Thyroid gland (tissue), 4 donors: ENCODE measurements around the gene REM2. TPM values are rescaled to one million over a fixed set of nuclear protein-coding genes. Genes with fewer than 3 reads are reported as not detected.

Experiments
- DNase-seq, 2 donors: peaks; one replicate each; pipeline ENCODE4 v3.0.0-alpha.2; 2019
- H3K27ac ChIP-seq, 3 donors: fragments of 200-600 bp; sonication (generic); 1 replicate in 2 of 3; 2 replicates in 1 of 3; pipeline ENCODE4 v1.5.1; 2016 to 2019; ENCODE audit warnings: mild to moderate bottlenecking in 1 of 3, moderate library complexity in 1 of 3
- H3K27me3 ChIP-seq: fragments of 200-600 bp; sonication (generic); one replicate; pipeline ENCODE4 v1.5.1; 2019
- H3K36me3 ChIP-seq, 2 donors: fragments of 200-600 bp; sonication (generic); one replicate each; pipeline ENCODE4 v1.5.1; 2016 to 2019
- H3K4me1 ChIP-seq, 2 donors: fragments of 200-600 bp; sonication (generic); one replicate each; pipeline ENCODE4 v1.5.1; 2017 to 2019
- H3K4me3 ChIP-seq, 3 donors: fragments of 200-600 bp; sonication (generic); replicated peaks in 1 of 3; 1 replicate in 2 of 3; 2 replicates in 1 of 3; pipeline ENCODE4 v1.5.1; 2016; ENCODE audit warnings: mild to moderate bottlenecking in 1 of 3
- H3K9me3 ChIP-seq: fragments of 200-600 bp; sonication (generic); one replicate; pipeline ENCODE4 v1.5.1; 2017
- POLR2A ChIP-seq, 2 donors: fragments of 450-650 bp; IDR thresholded peaks; one replicate each; pipeline ENCODE4 v1.6.1; 2017; ENCODE audit warnings: antibody characterized with exemption in 2 of 2, mild to moderate bottlenecking in 2 of 2, moderate library complexity in 1 of 2
- WGBS, 2 donors: methylation state at CpG; one replicate each; pipeline ENCODE4 v1.1.5; 2017; 5-methylcytosine and 5-hydroxymethylcytosine counted together
- intact Hi-C: fragments of 100-400 bp; cut with DNase I; formaldehyde crosslinking; loops from one replicate; pipeline ENCODE4 v1.15.1; 2023
- total RNA-seq, 4 donors: library from RNA; depleted of rRNA; stranded (reverse); fragments of >200 nt; gene quantifications; one replicate each; pipeline ENCODE4 v1.2.3, GENCODE V29; 2016
- TF ChIP-seq, protein P1 (sequence below), 6 experiments: fragments of 200-600 bp in 3 of 6; fragments of 450-650 bp in 3 of 6; sonication (generic) in 3 of 6; IDR thresholded peaks; one replicate each; pipeline ENCODE4 v1.5.1; 2016 to 2019; ENCODE audit warnings: antibody characterized with exemption in 6 of 6, mild to moderate bottlenecking in 2 of 6, inconsistent platforms in 1 of 6, moderate library complexity in 1 of 6

The REM2 gene
- total RNA-seq, 4 donors from 2014 or later: 0.54 to 1.2 (median 0.89) TPM; not detected in 1

DNA sequence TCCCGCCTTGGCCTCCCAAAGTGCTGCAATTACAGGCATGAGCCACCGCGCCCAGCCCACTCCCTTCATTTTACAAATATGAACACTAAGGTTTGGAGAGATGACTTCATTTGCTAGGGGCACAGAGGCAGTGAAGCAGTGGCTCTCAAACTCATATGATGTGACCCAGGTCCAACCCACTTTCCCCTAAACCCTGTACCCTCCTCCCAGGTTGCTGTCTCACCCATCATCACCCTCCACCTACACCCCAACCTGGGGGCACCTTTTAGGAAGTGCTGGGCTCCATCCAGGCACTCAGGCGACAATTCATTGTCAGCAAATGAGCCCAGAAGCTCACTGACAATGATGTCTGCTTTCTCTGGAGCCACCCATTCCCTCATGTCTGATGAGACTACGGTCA, 40.7 kb downstream of the REM2 start:
- H3K4me3 ChIP-seq: no peak overlapping the region
- DNase-seq: no peak
- no peaks in the 10 kb centered on the region for H3K27me3 ChIP-seq
- intact Hi-C loops: no loop called here
- TF ChIP-seq, protein P1, sequence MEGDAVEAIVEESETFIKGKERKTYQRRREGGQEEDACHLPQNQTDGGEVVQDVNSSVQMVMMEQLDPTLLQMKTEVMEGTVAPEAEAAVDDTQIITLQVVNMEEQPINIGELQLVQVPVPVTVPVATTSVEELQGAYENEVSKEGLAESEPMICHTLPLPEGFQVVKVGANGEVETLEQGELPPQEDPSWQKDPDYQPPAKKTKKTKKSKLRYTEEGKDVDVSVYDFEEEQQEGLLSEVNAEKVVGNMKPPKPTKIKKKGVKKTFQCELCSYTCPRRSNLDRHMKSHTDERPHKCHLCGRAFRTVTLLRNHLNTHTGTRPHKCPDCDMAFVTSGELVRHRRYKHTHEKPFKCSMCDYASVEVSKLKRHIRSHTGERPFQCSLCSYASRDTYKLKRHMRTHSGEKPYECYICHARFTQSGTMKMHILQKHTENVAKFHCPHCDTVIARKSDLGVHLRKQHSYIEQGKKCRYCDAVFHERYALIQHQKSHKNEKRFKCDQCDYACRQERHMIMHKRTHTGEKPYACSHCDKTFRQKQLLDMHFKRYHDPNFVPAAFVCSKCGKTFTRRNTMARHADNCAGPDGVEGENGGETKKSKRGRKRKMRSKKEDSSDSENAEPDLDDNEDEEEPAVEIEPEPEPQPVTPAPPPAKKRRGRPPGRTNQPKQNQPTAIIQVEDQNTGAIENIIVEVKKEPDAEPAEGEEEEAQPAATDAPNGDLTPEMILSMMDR (IDR thresholded peaks at IDR 0.05): no peak
- no peak for TF ChIP-seq POLR2A (IDR thresholded peaks at IDR 0.05)
- peaks cover 10 to 17% of the 10 kb centered on the region in 2 donors for H3K4me1 ChIP-seq
- peaks cover 39 to 53% of the 10 kb centered on the region in 2 donors for H3K36me3 ChIP-seq
- 98 to 99% methylated on average over 5 of the region's 5 CpGs for WGBS, 2 donors
- H3K27ac ChIP-seq: no peak overlapping the region
- H3K9me3 ChIP-seq: no peaks in the 10 kb centered on the region

DNA sequence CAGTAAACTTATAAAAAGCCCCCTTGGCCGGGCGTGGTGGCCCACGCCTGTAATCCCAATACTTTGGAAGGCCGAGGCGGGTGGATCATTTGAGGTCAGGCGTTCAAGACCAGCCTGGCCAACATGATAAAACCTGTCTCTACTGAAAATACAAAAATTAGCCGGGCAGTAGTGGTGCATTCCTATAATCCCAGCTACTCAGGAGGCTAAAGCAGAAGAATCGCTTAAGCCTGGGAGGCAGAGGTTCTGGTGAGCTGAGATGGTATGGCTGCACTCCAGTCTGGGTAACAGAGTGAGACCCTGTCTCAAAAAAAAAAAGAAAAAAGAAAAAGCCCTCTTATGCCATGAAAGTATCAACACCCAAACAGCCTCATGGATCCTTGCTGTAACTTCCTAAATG, 42.5 kb downstream of the REM2 start:
- Histone ChIP-seq H3K9me3 (no peaks in the 10 kb centered on the region), H3K4me1 (peaks cover 6 to 10% of the 10 kb centered on the region in 2 donors), H3K36me3 (peaks cover 36 to 53% of the 10 kb centered on the region in 2 donors), H3K27me3 (no peaks in the 10 kb centered on the region), H3K4me3 (no peak overlapping the region), H3K27ac (no peak overlapping the region)
- TF ChIP-seq, protein P1 (IDR thresholded peaks at IDR 0.05): no peak
- no peak for TF ChIP-seq POLR2A (IDR thresholded peaks at IDR 0.05)
- WGBS, 2 donors: 96 to 99% methylated on average over 8 of the region's 8 CpGs
- intact Hi-C loops: no loop called here
- no peak for DNase-seq

GRCh38 chr14:22926316-22926715, 43.3 kb downstream of the REM2 start:
- no peak for DNase-seq
- Histone ChIP-seq H3K4me1 (peaks cover 6 to 10% of the 10 kb centered on the region in 2 donors), H3K27me3 (no peaks in the 10 kb centered on the region), H3K4me3 (no peak overlapping the region), H3K36me3 (peaks cover 29 to 45% of the 10 kb centered on the region in 2 donors), H3K9me3 (no peaks in the 10 kb centered on the region), H3K27ac (no peak overlapping the region)
- no peak for TF ChIP-seq POLR2A (IDR thresholded peaks at IDR 0.05)
- TF ChIP-seq, protein P1 (IDR thresholded peaks at IDR 0.05): no peak
- intact Hi-C loops: no loop called here
- 91 to 93% methylated on average over 4 of the region's 4 CpGs for WGBS, 2 donors

- peak overlapping the region; percentile 62 to 84 (median 70) for H3K27ac ChIP-seq
Observed at GRCh38 chr14:22928237-22929103, 45.4 kb downstream of the REM2 start.

More at GRCh38 chr14:22928237-22929103, 45.4 kb downstream of the REM2 start:
- TF ChIP-seq POLR2A (IDR thresholded peaks at IDR 0.05): no peak
- TF ChIP-seq, protein P1 (IDR thresholded peaks at IDR 0.05): no peak
- peaks cover 13 to 28% of the 10 kb centered on the region in 2 donors for H3K36me3 ChIP-seq
- no peak for DNase-seq
- H3K27me3 ChIP-seq: no peaks in the 10 kb centered on the region
- intact Hi-C loops: no loop called here
- H3K9me3 ChIP-seq: no peaks in the 10 kb centered on the region
- peak overlapping the region; percentile 30 to 83 (median 77) for H3K4me3 ChIP-seq
- WGBS, 2 donors: 15% methylated on average over 12 of the region's 12 CpGs
- peaks cover 6 to 10% of the 10 kb centered on the region in 2 donors for H3K4me1 ChIP-seq
